HG02981 (cell line): ENCODE measurements around the gene MARK4.
"Not testable (repeated sequence)": the region's sequence is repeated elsewhere in the genome, so short reads cannot be mapped to it uniquely, and the experiment has no call there.

Experiments
- ATAC-seq: cut with Tn5 transposase; IDR thresholded peaks from one replicate; pipeline ENCODE4 v1.9.1; 2021; ENCODE audit warnings: mild to moderate bottlenecking, moderate library complexity; ENCODE audit not compliant: unreplicated experiment

Gene MARK4

GRCh38 chr19:45243144-45243732 lies 7.8 kb upstream of the MARK4 start:
- no peak for ATAC-seq

- no peak for ATAC-seq
Observed at GRCh38 chr19:45244133-45244794, 6.8 kb upstream of the MARK4 start.

GRCh38 chr19:45245334-45245787 lies 5.7 kb upstream of the MARK4 start, which contains the start of gene EXOC3L2:
EXOC3L2 (minus strand) TSS chr19:45245407; CDS start chr19:45239045, 6,362 bp downstream.
- no peak for ATAC-seq

GRCh38 chr19:45245826-45246225 lies 5.2 kb upstream of the MARK4 start:
- ATAC-seq, result no peak

- no peak for ATAC-seq
Observed at GRCh38 chr19:45247136-45247535, 3.9 kb upstream of the MARK4 start.

- no peak for ATAC-seq
Observed at GRCh38 chr19:45249261-45250033, 1.6 kb upstream of the MARK4 start.

DNA sequence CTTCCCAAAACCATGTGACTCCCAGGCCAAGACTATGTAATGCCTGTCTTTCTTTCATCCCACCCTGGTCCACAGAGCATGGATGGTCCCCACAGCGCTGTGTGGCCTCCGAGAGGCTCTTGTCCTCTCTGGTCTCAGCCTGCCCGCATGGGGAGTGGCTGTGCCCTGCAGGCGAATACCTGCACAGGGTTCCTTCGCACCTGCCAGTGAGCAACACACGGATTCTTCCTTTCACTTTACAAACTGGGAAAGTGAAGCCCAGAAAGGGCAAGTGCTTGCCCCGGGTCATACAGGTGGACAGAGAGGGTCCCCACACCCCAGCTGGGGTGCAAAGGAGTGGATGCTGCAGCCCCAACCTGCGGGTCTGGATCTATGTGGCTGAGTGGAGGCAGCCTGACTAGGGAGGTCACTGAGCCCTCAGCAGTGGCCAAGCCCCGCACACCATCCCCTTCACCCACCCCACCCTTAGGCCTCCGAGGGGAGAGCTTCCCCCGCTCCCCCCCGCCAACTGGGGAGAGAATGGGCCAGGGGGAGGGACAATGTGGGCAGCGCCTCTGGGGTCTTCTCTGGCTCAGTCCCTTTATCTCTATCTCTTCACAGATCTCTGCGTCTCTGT lies 747 bp upstream of the MARK4 start:
- no peak for ATAC-seq

DNA sequence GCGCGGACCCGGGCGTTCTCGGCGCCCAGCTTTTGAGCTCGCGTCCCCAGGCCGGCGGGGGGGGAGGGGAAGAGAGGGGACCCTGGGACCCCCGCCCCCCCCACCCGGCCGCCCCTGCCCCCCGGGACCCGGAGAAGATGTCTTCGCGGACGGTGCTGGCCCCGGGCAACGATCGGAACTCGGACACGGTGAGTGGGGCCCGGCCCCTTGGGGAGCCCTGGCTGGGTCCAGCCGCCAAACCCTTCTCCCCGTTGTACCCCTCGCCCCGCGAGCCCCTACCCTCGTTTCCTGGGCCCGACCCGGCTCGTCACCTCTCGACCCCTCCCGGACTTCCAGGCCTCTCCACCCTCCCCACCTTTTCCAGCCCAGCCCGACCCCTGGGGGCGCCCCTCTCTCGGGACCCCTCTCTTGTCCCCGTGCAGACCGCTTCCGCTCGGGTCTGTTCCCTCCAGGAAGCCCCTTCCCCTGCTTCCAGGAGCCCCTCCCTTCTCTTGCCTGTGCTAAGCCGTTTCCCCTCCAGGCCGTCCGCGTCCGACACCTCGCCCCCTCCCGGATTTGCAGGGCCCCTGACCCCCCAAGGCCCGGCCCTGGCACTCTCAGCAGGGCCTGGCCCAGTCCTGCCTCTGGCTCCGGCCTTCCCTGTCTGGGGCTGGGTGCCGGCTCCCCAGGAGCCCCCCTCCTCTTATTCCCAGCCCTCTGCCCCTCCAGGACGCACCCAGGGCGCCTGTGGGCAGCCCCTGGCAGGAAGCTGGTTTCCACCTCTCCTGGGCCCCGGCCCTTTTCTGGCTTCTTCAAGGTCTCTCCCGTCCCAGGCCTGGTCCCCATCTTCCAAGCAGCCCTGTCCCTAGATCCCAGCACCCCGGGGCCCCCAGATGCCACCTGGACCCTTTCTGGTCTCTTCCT lies 632 bp downstream of the MARK4 start:
- no peak for ATAC-seq

DNA sequence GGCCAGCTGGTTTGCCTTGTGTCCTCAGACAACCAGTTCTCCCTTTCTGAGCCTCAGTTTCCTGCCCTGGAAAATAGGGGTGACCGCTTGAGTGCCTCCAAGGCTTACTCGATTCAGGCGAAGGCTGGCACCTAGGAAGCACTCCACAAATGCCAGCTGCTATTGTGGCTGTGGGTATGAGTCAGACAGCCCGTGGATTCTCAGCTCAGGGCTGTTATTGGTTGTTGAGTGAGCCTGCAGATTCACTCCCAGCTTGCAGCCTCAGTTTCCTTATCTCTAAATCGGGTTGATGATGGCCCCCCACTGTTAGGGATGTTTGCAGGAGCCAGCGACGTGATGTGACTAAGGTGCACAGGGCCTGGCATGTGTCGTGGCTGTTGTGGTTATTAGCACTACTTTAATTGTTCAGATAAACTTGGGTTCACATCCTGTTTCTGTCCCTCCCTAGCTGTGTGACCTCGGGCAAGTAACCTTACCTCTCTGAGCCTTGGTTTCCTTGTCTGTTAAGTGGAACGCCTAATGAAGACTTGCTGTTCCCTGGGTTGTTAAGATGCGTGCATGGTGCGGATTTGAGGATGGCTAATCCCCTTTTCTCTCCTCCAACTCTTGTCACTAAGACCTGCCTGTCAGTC lies 2.4 kb downstream of the MARK4 start:
- no peak for ATAC-seq

DNA sequence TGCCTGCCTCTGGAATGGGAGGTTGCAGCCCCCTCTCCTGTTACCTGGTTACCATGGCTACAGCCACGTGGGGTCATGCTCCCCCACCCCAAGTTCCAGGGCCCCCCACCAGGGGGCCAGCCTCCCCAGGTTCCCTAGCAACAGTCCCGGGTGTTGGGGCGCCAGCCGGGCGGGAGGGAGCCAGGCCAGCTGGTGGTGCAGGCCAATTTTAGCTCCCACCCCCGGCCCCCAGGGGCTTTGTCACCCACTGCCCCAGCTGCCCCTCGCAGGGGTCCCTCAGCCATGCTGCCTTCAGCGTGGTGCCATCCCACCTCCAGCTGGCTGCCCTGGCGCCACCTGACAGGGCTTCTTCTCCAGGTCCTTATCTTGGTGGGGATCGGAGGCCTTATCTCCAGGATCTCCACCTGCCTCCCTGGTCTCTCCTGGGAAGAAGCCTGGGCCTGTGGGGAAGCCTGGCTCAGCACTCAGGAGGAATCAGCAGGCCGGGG lies 3.0 kb downstream of the MARK4 start:
- ATAC-seq, result no peak

DNA sequence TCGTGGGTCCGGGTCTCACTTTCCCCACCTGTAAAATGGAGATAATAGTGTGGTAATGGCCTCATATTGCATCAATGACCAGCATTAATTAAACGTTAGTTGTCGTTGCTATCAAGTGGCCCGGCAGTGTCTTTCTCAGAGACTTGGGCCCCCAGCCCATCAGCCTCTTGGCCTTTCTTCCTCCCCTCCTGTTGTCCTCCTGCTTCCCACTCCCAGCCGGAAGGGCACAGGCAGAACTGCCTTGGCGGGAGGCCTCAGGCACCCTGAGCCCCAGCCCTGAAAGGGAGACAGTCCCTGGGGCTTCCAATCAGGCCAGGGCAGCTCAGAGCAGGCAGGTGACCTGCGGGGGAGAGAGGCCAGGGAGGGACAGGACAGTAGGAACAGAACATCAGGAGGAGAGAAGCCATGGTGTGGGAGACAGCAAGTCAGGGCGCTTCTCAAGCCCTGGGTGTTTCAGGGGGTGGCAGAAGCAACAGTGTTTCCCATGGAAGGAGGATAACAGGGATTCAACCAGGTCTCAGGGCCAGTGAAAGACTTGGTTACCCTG lies 4.6 kb downstream of the MARK4 start:
- no peak for ATAC-seq

DNA sequence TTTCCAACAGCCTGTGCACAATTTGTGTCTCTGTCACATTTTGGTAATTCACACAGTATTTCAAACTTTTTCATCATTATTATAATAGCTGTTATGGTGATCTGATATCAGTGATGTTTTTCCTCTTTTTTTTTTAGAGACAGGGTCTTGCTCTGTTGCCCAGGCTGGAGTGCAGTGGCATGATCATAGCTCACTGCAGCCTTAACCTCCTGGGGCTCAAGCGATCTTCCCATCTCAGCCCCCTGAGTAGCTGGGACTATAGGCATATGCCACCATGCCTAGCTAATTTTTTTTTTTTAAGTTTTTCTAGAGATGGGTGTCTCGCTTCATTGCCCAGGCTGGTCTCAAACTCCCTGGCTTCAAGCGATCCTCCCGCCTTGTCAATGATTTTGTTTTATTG lies 5.8 kb downstream of the MARK4 start:
- ATAC-seq, result no peak

- ATAC-seq, result no peak
Observed at GRCh38 chr19:45258862-45259261, 7.8 kb downstream of the MARK4 start.

GRCh38 chr19:45262570-45262969 lies 11.5 kb downstream of the MARK4 start:
- ATAC-seq, result no peak

DNA sequence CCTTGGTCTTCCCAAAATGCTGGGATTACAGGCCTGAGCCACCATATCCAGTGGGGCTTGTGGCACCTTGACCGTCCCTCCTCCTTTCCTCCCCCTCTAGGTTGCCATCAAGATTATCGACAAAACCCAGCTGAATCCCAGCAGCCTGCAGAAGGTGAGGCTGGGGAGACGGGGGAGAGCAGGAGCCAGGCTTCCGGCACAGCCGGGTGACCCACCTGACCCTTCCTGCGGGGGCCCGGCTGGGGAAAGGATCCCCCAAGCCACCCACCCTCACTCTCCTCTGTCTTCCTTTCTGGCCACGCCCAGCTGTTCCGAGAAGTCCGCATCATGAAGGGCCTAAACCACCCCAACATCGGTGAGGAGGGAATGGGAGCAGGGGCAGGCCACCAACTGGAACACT lies 11.9 kb downstream of the MARK4 start:
- ATAC-seq, result no peak

- ATAC-seq, result no peak
Observed at GRCh38 chr19:45264781-45265317, 13.8 kb downstream of the MARK4 start.

DNA sequence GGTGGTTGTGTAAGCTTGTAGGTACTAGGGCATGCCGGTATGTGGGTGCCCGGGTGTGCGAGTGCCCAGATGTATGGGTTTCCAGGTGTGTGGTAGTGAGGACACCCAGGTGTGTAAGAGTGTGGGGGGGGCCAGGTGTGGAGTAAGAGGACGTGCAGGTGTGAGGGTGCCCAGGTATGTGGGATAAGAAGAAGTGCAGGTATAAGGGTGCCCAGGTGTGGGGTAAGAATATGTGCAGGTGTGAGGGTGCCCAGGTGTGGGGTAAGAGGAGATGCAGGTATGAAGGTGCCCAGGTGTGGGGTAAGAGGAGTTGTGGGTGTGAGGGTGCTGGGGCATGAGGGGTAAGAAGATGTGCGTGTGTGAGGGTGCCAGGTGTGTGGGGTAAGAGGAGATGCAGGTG lies 14.3 kb downstream of the MARK4 start:
- no peak for ATAC-seq

DNA sequence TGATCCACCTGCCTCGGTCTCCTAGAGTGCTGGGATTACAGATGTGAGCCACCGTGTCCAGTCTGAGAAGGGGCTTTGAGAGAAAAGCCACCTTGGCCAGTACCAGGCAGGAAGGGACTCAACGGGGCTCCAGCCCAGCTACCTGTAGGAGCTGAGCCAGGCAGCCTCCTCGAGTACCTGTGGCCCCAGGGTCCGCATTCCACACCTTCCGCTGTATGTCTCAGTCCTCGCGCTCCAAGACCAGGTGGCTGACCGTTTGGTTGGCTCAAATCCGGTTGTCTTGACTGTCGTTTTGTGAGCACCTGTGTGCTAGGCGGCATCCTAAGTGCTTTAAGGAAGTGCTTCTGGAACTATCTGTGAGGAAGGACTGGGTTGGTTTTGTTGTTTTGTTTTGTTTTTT lies 16.2 kb downstream of the MARK4 start:
- no peak for ATAC-seq

GRCh38 chr19:45269939-45270338 lies 18.9 kb downstream of the MARK4 start:
- ATAC-seq, result not testable (repeated sequence)
